Ascending aorta (tissue), 2 donors: ENCODE data around the gene UBAC2. TPM values are rescaled to one million over a fixed set of nuclear protein-coding genes. Genes with fewer than 3 reads are reported as not detected.

Source experiments
- DNase-seq, 2 donors: peaks; one replicate each; pipeline ENCODE4 v3.0.0-alpha.2; 2019; ENCODE audit warnings: low spot score in 2 of 2
- H3K27ac ChIP-seq, 2 donors: fragments of 200-600 bp; sonication (generic); one replicate each; pipeline ENCODE4 v1.5.1; 2016 to 2017; ENCODE audit warnings: mild to moderate bottlenecking in 1 of 2
- H3K27me3 ChIP-seq: fragments of 200-600 bp; sonication (generic); one replicate; pipeline ENCODE4 v1.5.1; 2017
- H3K36me3 ChIP-seq, 2 donors: fragments of 200-600 bp; sonication (generic); one replicate each; pipeline ENCODE4 v1.5.1; 2016
- H3K4me1 ChIP-seq, 2 donors: fragments of 200-600 bp; sonication (generic); one replicate each; pipeline ENCODE4 v1.5.1; 2016 to 2017; ENCODE audit warnings: mild to moderate bottlenecking in 1 of 2
- H3K4me3 ChIP-seq, 2 donors: fragments of 200-600 bp; sonication (generic); one replicate each; pipeline ENCODE4 v1.5.1; 2016 to 2017; ENCODE audit warnings: mild to moderate bottlenecking in 1 of 2
- H3K9me3 ChIP-seq, 2 donors: fragments of 200-600 bp; sonication (generic); one replicate each; pipeline ENCODE4 v1.5.1; 2016
- CTCF ChIP-seq, 3 experiments: fragments of 200-600 bp in 2 of 3; fragments of 450-650 bp in 1 of 3; sonication (generic) in 2 of 3; IDR thresholded peaks; one replicate each; pipeline ENCODE4 v1.5.1; 2016 to 2019; ENCODE audit warnings: antibody characterized with exemption in 3 of 3, mild to moderate bottlenecking in 1 of 3, moderate library complexity in 1 of 3
- intact Hi-C: fragments of 100-400 bp; cut with DNase I; formaldehyde crosslinking; loops from one replicate; pipeline ENCODE4 v1.15.1; 2023
- total RNA-seq: library from RNA; depleted of rRNA; stranded (reverse); fragments of >200 nt; gene quantifications from one replicate; pipeline ENCODE4 v1.1.0, GENCODE V29; 2016

The UBAC2 gene
- total RNA-seq, 1 donor from 2014 or later, result 67.8 TPM

- Histone ChIP-seq H3K4me3 (no peak overlapping the region), H3K36me3 (no peaks in the 10 kb centered on the region), H3K27me3 (no peaks in the 10 kb centered on the region), H3K9me3 (no peaks in the 10 kb centered on the region), H3K4me1 (no peaks in the 10 kb centered on the region), H3K27ac (no peak overlapping the region)
- DNase-seq, result no peak
- TF ChIP-seq CTCF (IDR thresholded peaks at IDR 0.05), result no peak
- intact Hi-C loops, result no loop called here
Observed at GRCh38 chr13:99295488-99296252, 95.0 kb downstream of the UBAC2 start.

- Histone ChIP-seq H3K9me3 (no peaks in the 10 kb centered on the region), H3K27ac (no peak overlapping the region), H3K27me3 (no peaks in the 10 kb centered on the region), H3K4me3 (no peak overlapping the region), H3K36me3 (no peaks in the 10 kb centered on the region), H3K4me1 (no peaks in the 10 kb centered on the region)
- TF ChIP-seq CTCF (IDR thresholded peaks at IDR 0.05), result no peak
- intact Hi-C loops, result no loop called here
- no peak for DNase-seq
Observed at GRCh38 chr13:99296398-99296797, 95.7 kb downstream of the UBAC2 start.

- no peaks in the 10 kb centered on the region for H3K9me3 ChIP-seq
- no peaks in the 10 kb centered on the region for H3K36me3 ChIP-seq
- TF ChIP-seq CTCF (IDR thresholded peaks at IDR 0.05), result no peak
- H3K4me3 ChIP-seq, result no peak overlapping the region
- H3K4me1 ChIP-seq, result no peaks in the 10 kb centered on the region
- H3K27ac ChIP-seq, result no peak overlapping the region
- no peaks in the 10 kb centered on the region for H3K27me3 ChIP-seq
- DNase-seq, result no peak
- intact Hi-C loops, result no loop called here
Observed at GRCh38 chr13:99297331-99297730, 96.7 kb downstream of the UBAC2 start.

- H3K4me1 ChIP-seq, result no peaks in the 10 kb centered on the region
- no peaks in the 10 kb centered on the region for H3K36me3 ChIP-seq
- TF ChIP-seq CTCF (IDR thresholded peaks at IDR 0.05), result no peak
- H3K27me3 ChIP-seq, result no peaks in the 10 kb centered on the region
- H3K9me3 ChIP-seq, result no peaks in the 10 kb centered on the region
- H3K4me3 ChIP-seq, result no peak overlapping the region
- intact Hi-C loops, result no loop called here
- DNase-seq, result no peak
- no peak overlapping the region for H3K27ac ChIP-seq
Observed at GRCh38 chr13:99298056-99298455, 97.4 kb downstream of the UBAC2 start.

GRCh38 chr13:99299256-99299919, 98.7 kb downstream of the UBAC2 start:
- no peaks in the 10 kb centered on the region for H3K36me3 ChIP-seq
- no peaks in the 10 kb centered on the region for H3K9me3 ChIP-seq
- no peaks in the 10 kb centered on the region for H3K4me1 ChIP-seq
- TF ChIP-seq CTCF (IDR thresholded peaks at IDR 0.05), result no peak
- intact Hi-C loops, result no loop called here
- no peaks in the 10 kb centered on the region for H3K27me3 ChIP-seq
- H3K27ac ChIP-seq, result no peak overlapping the region
- no peak overlapping the region for H3K4me3 ChIP-seq
- DNase-seq, result no peak
